ENCODE results near the gene SLC36A2.

Gene SLC36A2

GRCh38 chr5:151281001-151281639 is 66.2 kb downstream of the SLC36A2 start:
- no peak for DNase-seq

GRCh38 chr5:151280443-151280842 is 66.9 kb downstream of the SLC36A2 start:
- no peak for DNase-seq

GRCh38 chr5:151278845-151279244 is 68.5 kb downstream of the SLC36A2 start:
- no peak for DNase-seq

- no peak for DNase-seq
Observed at GRCh38 chr5:151275803-151276202, 71.6 kb downstream of the SLC36A2 start.

- DNase-seq = no peak
Observed at GRCh38 chr5:151274666-151275065, 72.7 kb downstream of the SLC36A2 start.

- no peak for DNase-seq
Observed at GRCh38 chr5:151271336-151271735, 76.0 kb downstream of the SLC36A2 start.

- no peak for DNase-seq
Observed at GRCh38 chr5:151270599-151270998, 76.8 kb downstream of the SLC36A2 start.

- DNase-seq = no peak
Observed at GRCh38 chr5:151267491-151268260, 79.7 kb downstream of the SLC36A2 start.

Measured in NCI-H1694 treated with DMSO at 0.1 percent for 48 hours (cell line).